Measurements from ENCODE around the gene ACMSD.
"Not testable (repeated sequence)": the region's sequence is repeated elsewhere in the genome, so short reads cannot be mapped to it uniquely, and the experiment has no call there.

Gene ACMSD

DNA sequence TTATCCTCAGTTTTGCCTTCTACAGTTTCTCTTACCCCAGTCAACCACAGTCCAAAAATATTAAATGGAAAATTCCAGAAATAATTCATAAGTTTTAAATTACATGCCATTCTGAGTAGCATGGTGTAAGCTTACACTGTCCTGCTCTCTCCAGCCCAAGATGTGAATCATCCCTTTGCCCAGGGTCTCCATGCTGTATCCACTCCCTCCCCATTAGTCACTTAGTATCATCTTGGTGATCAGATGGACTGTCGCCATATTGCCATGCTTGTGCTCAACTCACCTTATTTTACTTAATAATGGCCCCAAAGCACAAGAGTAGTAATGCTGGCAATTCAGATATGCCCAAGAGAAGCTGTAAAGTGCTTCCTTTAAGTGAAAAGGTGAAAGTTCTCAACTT lies 61.7 kb downstream of the ACMSD start:
- H3K36me3 ChIP-seq (replicated peaks; ENCODE audit: insufficient read depth, low read length): no peaks in the 10 kb centered on the region
- no peaks in the 10 kb centered on the region for H3K9me3 ChIP-seq (replicated peaks; ENCODE audit: insufficient read depth, low read length)
- H3K27me3 ChIP-seq (replicated peaks; ENCODE audit: insufficient read depth, low read length): no peaks in the 10 kb centered on the region
- DNase-seq: no peak
- TF ChIP-seq EZH2phosphoT487 (IDR thresholded peaks at IDR 0.05; ENCODE audit: low read length) (no peak), EZH2 (optimal IDR thresholded peaks at IDR 0.05; ENCODE audit: low read depth, low read length) (no peak)
- TF ChIP-seq, protein P1, sequence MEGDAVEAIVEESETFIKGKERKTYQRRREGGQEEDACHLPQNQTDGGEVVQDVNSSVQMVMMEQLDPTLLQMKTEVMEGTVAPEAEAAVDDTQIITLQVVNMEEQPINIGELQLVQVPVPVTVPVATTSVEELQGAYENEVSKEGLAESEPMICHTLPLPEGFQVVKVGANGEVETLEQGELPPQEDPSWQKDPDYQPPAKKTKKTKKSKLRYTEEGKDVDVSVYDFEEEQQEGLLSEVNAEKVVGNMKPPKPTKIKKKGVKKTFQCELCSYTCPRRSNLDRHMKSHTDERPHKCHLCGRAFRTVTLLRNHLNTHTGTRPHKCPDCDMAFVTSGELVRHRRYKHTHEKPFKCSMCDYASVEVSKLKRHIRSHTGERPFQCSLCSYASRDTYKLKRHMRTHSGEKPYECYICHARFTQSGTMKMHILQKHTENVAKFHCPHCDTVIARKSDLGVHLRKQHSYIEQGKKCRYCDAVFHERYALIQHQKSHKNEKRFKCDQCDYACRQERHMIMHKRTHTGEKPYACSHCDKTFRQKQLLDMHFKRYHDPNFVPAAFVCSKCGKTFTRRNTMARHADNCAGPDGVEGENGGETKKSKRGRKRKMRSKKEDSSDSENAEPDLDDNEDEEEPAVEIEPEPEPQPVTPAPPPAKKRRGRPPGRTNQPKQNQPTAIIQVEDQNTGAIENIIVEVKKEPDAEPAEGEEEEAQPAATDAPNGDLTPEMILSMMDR (IDR thresholded peaks at IDR 0.05; ENCODE audit: low read length): no peak
- no peak overlapping the region for H2AFZ ChIP-seq (ENCODE audit: low read length)
- no peak overlapping the region for H3K27ac ChIP-seq (ENCODE audit: low read length)
- no peaks in the 10 kb centered on the region for H3F3A ChIP-seq (ENCODE audit: insufficient read depth, low read length)
- no peaks in the 10 kb centered on the region for H3K9me2 ChIP-seq (replicated peaks; ENCODE audit: insufficient read depth, low read length)
- H3K4me3 ChIP-seq (ENCODE audit: low read length): no peak overlapping the region
- no peaks in the 10 kb centered on the region for H3K79me2 ChIP-seq (ENCODE audit: low read length)
- no peak overlapping the region for H3K4me2 ChIP-seq (ENCODE audit: low read depth, low read length)
- H4K20me1 ChIP-seq (ENCODE audit: insufficient read depth, low read length): no peaks in the 10 kb centered on the region
- no peaks in the 10 kb centered on the region for H3K4me1 ChIP-seq (ENCODE audit: low read length)
- H3K9ac ChIP-seq (ENCODE audit: low read length): no peak overlapping the region

DNA sequence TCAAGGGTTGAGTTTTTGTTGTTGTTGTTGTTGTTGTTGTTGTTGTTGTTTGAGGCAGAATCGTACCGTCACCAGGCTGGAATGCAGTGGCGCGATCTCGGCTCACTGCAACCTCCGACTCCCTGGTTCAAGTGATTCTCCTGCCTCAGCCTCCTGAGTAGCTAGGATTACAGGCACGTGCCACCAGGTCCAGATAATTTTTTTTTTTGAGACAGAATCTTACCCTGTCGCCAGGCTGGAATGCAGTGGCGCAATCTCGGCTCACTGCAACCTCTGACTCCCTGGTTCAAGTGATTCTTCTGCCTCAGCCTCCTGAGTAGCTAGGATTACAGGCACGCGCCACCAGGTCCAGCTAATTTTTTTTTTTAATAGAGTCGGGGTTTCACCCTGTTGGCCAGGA lies 65.3 kb downstream of the ACMSD start:
- H3K4me2 ChIP-seq (ENCODE audit: low read depth, low read length); DNase-seq; H3K9me3 ChIP-seq (replicated peaks; ENCODE audit: insufficient read depth, low read length); H3K27ac ChIP-seq (ENCODE audit: low read length); H3K9me2 ChIP-seq (replicated peaks; ENCODE audit: insufficient read depth, low read length); H3K4me1 ChIP-seq (ENCODE audit: low read length); H3K27me3 ChIP-seq (replicated peaks; ENCODE audit: insufficient read depth, low read length); H3K79me2 ChIP-seq (ENCODE audit: low read length); H3K36me3 ChIP-seq (replicated peaks; ENCODE audit: insufficient read depth, low read length); H2AFZ ChIP-seq (ENCODE audit: low read length); H3K4me3 ChIP-seq (ENCODE audit: low read length); H4K20me1 ChIP-seq (ENCODE audit: insufficient read depth, low read length); H3F3A ChIP-seq (ENCODE audit: insufficient read depth, low read length); H3K9ac ChIP-seq (ENCODE audit: low read length): not testable (repeated sequence)

DNA sequence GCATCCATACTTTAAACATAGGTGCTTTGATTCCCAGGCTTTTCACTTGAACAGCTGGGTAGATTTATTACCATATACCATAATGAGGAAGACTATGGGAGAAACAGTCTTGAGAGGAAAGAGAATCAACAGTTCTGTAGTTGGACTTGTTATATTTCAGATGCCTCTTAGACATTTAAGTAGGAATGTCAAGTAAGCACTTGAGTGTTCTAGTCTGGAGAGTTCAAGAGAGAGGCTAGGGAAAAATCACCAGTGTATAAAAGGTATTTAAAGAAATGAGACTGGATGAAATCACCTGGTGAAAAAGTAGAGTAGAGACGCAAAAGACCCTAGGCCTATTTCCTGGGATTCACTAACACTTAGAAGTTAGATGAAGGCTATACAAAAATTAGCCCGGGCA lies 66.8 kb downstream of the ACMSD start:
- no peaks in the 10 kb centered on the region for H3K27me3 ChIP-seq (replicated peaks; ENCODE audit: insufficient read depth, low read length)
- TF ChIP-seq EZH2phosphoT487 (IDR thresholded peaks at IDR 0.05; ENCODE audit: low read length) (no peak), EZH2 (optimal IDR thresholded peaks at IDR 0.05; ENCODE audit: low read depth, low read length) (no peak)
- TF ChIP-seq, protein P1 (IDR thresholded peaks at IDR 0.05; ENCODE audit: low read length): no peak
- H3F3A ChIP-seq (ENCODE audit: insufficient read depth, low read length): no peaks in the 10 kb centered on the region
- H3K9me3 ChIP-seq (replicated peaks; ENCODE audit: insufficient read depth, low read length): no peaks in the 10 kb centered on the region
- H3K27ac ChIP-seq (ENCODE audit: low read length): no peak overlapping the region
- H3K4me1 ChIP-seq (ENCODE audit: low read length): no peaks in the 10 kb centered on the region
- H4K20me1 ChIP-seq (ENCODE audit: insufficient read depth, low read length): no peaks in the 10 kb centered on the region
- H3K4me3 ChIP-seq (ENCODE audit: low read length): no peak overlapping the region
- H3K9me2 ChIP-seq (replicated peaks; ENCODE audit: insufficient read depth, low read length): no peaks in the 10 kb centered on the region
- no peak overlapping the region for H3K9ac ChIP-seq (ENCODE audit: low read length)
- H3K4me2 ChIP-seq (ENCODE audit: low read depth, low read length): no peak overlapping the region
- H3K36me3 ChIP-seq (replicated peaks; ENCODE audit: insufficient read depth, low read length): no peaks in the 10 kb centered on the region
- H3K79me2 ChIP-seq (ENCODE audit: low read length): no peaks in the 10 kb centered on the region
- no peak overlapping the region for H2AFZ ChIP-seq (ENCODE audit: low read length)
- no peak for DNase-seq

DNA sequence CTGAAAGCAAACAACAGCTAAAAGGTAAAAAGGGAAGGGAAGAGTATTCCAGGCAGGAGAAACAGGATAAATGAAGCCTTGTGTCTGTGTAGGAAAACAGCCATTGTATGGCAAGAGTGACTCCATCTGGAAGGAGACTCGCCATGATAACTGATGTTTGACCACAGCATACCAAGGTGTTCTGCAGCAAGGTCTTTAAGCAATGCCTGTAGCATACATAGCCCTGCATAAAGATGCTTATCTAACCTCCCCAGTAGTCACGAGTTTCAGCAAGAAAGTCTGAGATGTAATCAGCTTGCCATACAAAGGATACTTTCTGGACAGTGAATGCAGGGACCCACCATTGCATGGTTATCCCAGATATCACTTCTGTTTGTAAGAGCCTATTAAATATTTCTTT lies 68.3 kb downstream of the ACMSD start:
- no peaks in the 10 kb centered on the region for H3K27me3 ChIP-seq (replicated peaks; ENCODE audit: insufficient read depth, low read length)

DNA sequence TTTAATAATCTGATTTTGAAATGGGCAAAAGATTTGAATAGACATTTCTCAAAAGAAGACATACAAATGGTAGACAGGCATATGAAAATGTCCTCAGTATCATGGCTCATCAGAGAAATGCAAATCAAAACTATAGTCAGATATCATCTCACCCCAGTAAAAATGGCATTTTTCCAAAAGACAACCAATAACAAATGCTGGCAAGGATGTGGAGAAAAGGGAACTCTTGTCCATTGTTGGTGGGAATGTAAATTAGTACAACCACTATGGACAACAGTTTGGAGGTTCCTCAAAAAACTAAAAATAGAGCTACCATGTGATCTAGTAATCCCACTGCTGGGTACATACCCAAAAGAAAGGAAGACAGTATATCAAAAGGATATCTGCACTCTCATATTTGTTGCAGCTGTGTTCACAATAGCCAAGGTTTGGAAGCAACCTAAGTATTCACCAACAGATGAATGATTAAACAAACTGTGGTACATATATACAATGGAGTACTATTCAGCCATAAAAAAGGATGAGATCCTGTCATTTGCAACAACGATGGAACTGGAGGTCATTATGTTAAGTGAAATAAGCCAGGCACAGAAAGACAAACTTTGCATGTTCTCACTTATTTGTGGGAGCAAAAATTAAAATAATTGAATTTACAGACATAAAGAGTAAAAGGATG lies 69.2 kb downstream of the ACMSD start:
- not testable (repeated sequence) for H2AFZ ChIP-seq (ENCODE audit: low read length); H4K20me1 ChIP-seq (ENCODE audit: insufficient read depth, low read length); H3K4me3 ChIP-seq (ENCODE audit: low read length); H3K4me2 ChIP-seq (ENCODE audit: low read depth, low read length); H3K36me3 ChIP-seq (replicated peaks; ENCODE audit: insufficient read depth, low read length); DNase-seq; H3K9me3 ChIP-seq (replicated peaks; ENCODE audit: insufficient read depth, low read length); H3K9me2 ChIP-seq (replicated peaks; ENCODE audit: insufficient read depth, low read length); H3K27ac ChIP-seq (ENCODE audit: low read length); H3K4me1 ChIP-seq (ENCODE audit: low read length); H3K79me2 ChIP-seq (ENCODE audit: low read length); H3K27me3 ChIP-seq (replicated peaks; ENCODE audit: insufficient read depth, low read length); H3F3A ChIP-seq (ENCODE audit: insufficient read depth, low read length); H3K9ac ChIP-seq (ENCODE audit: low read length)

More for the DNA sequence above, 68.3 kb downstream of the ACMSD start:
- no peaks in the 10 kb centered on the region for H3K9me3 ChIP-seq (replicated peaks; ENCODE audit: insufficient read depth, low read length)
- H3F3A ChIP-seq (ENCODE audit: insufficient read depth, low read length): no peaks in the 10 kb centered on the region
- H4K20me1 ChIP-seq (ENCODE audit: insufficient read depth, low read length): no peaks in the 10 kb centered on the region
- H3K4me3 ChIP-seq (ENCODE audit: low read length): no peak overlapping the region
- H3K9ac ChIP-seq (ENCODE audit: low read length): no peak overlapping the region
- H3K79me2 ChIP-seq (ENCODE audit: low read length): no peaks in the 10 kb centered on the region
- no peaks in the 10 kb centered on the region for H3K4me1 ChIP-seq (ENCODE audit: low read length)
- TF ChIP-seq EZH2phosphoT487 (IDR thresholded peaks at IDR 0.05; ENCODE audit: low read length): no peak
- TF ChIP-seq, protein P1 (IDR thresholded peaks at IDR 0.05; ENCODE audit: low read length): no peak
- no peak for TF ChIP-seq EZH2 (optimal IDR thresholded peaks at IDR 0.05; ENCODE audit: low read depth, low read length)
- H3K9me2 ChIP-seq (replicated peaks; ENCODE audit: insufficient read depth, low read length): no peaks in the 10 kb centered on the region
- H2AFZ ChIP-seq (ENCODE audit: low read length): no peak overlapping the region
- H3K27ac ChIP-seq (ENCODE audit: low read length): no peak overlapping the region
- no peak for DNase-seq
- H3K36me3 ChIP-seq (replicated peaks; ENCODE audit: insufficient read depth, low read length): no peaks in the 10 kb centered on the region
- H3K4me2 ChIP-seq (ENCODE audit: low read depth, low read length): no peak overlapping the region
